Fibroblast of skin of right biceps (primary cell): ENCODE data around the gene SULT4A1.

Experiments
- DNase-seq: peaks from one replicate; pipeline ENCODE4 v3.0.0-alpha.2; 2013

SULT4A1 gene

GRCh38 chr22:43843783-43844530 lies 18.4 kb downstream of the SULT4A1 start:
- DNase-seq: no peak

GRCh38 chr22:43841742-43842141 lies 20.6 kb downstream of the SULT4A1 start:
- no peak for DNase-seq

GRCh38 chr22:43840851-43841250 lies 21.5 kb downstream of the SULT4A1 start:
- no peak for DNase-seq

- DNase-seq: no peak
Observed at GRCh38 chr22:43840431-43840830, 21.9 kb downstream of the SULT4A1 start.

- no peak for DNase-seq
Observed at GRCh38 chr22:43839781-43840180, 22.5 kb downstream of the SULT4A1 start.

GRCh38 chr22:43838571-43839307 lies 23.6 kb downstream of the SULT4A1 start:
- no peak for DNase-seq

GRCh38 chr22:43838161-43838560 lies 24.2 kb downstream of the SULT4A1 start:
- DNase-seq: no peak

- DNase-seq: no peak
Observed at GRCh38 chr22:43837666-43838065, 24.6 kb downstream of the SULT4A1 start.

- no peak for DNase-seq
Observed at GRCh38 chr22:43835736-43836135, 26.6 kb downstream of the SULT4A1 start.

- no peak for DNase-seq
Observed at GRCh38 chr22:43835166-43835565, 27.1 kb downstream of the SULT4A1 start.

GRCh38 chr22:43833286-43834240 lies 28.8 kb downstream of the SULT4A1 start:
- DNase-seq: no peak

GRCh38 chr22:43832393-43833265 lies 29.7 kb downstream of the SULT4A1 start:
- no peak for DNase-seq

- no peak for DNase-seq
Observed at GRCh38 chr22:43831561-43832392, 30.5 kb downstream of the SULT4A1 start.

- DNase-seq: no peak
Observed at GRCh38 chr22:43830931-43831560, 31.3 kb downstream of the SULT4A1 start.

GRCh38 chr22:43829904-43830851 lies 32.1 kb downstream of the SULT4A1 start:
- DNase-seq: peak; percentile 42

- peak; percentile 65 for DNase-seq
Observed at GRCh38 chr22:43828998-43829782, 33.1 kb downstream of the SULT4A1 start.

GRCh38 chr22:43828725-43828997 lies 33.7 kb downstream of the SULT4A1 start:
- no peak for DNase-seq

GRCh38 chr22:43827926-43828724 lies 34.2 kb downstream of the SULT4A1 start:
- no peak for DNase-seq
